HEK293T (cell line): ENCODE data around the gene NPR3.

Experiments used
- CTCF ChIA-PET: fragments of 350-600 bp; formaldehyde crosslinking; extraction: SDS; loops from one replicate; lab custom pipeline; 2021; ENCODE audit warnings: antibody characterized with exemption, inconsistent platforms; lab: Yijun Ruan, JAX
- POLR2A ChIA-PET: fragments of 350-600 bp; formaldehyde crosslinking; extraction: SDS; loops from one replicate; lab custom pipeline; 2020; ENCODE audit warnings: antibody characterized with exemption, inconsistent platforms; lab: Yijun Ruan, JAX
- DNase-seq: peaks from one replicate; pipeline ENCODE4 v3.0.0; 2012; ENCODE audit warnings: mixed read lengths; ENCODE audit errors: extremely low spot score
- ARNT ChIP-seq: fragments of 450-650 bp; IDR thresholded peaks from 2 replicates; pipeline ENCODE4 v1.6.1; 2017; ENCODE audit warnings: mild to moderate bottlenecking
- BHLHE40 ChIP-seq: fragments of 450-650 bp; IDR thresholded peaks from 2 replicates; pipeline ENCODE4 v1.6.1; 2016; ENCODE audit warnings: mild to moderate bottlenecking, moderate library complexity, borderline replicate concordance
- CTBP1 ChIP-seq: fragments of 450-650 bp; IDR thresholded peaks from 2 replicates; pipeline ENCODE4 v1.6.1; 2016; ENCODE audit warnings: borderline replicate concordance
- ELF4 ChIP-seq: fragments of 450-650 bp; IDR thresholded peaks from 2 replicates; pipeline ENCODE4 v1.6.1; 2017; ENCODE audit warnings: antibody characterized with exemption
- FOXA1 ChIP-seq: fragments of 450-650 bp; IDR thresholded peaks from 2 replicates; pipeline ENCODE4 v1.6.1; 2016; ENCODE audit warnings: mild to moderate bottlenecking
- FOXK2 ChIP-seq: fragments of 450-650 bp; IDR thresholded peaks from 2 replicates; pipeline ENCODE4 v1.6.1; 2016; ENCODE audit warnings: mild to moderate bottlenecking
- FOXM1 ChIP-seq: fragments of 450-650 bp; IDR thresholded peaks from 2 replicates; pipeline ENCODE4 v1.6.1; 2017; ENCODE audit warnings: mild to moderate bottlenecking, borderline replicate concordance
- HDGF ChIP-seq: fragments of 450-650 bp; IDR thresholded peaks from 2 replicates; pipeline ENCODE4 v1.6.1; 2017; ENCODE audit warnings: antibody characterized with exemption, borderline replicate concordance
- L3MBTL2 ChIP-seq: fragments of 450-650 bp; conservative IDR thresholded peaks from 2 replicates; pipeline ENCODE4 v1.6.1; 2016; ENCODE audit warnings: mild to moderate bottlenecking
- LEF1 ChIP-seq: fragments of 450-650 bp; IDR thresholded peaks from 2 replicates; pipeline ENCODE4 v1.6.1; 2017; ENCODE audit warnings: mild to moderate bottlenecking, borderline replicate concordance
- NFRKB ChIP-seq: fragments of 450-650 bp; IDR thresholded peaks from 2 replicates; pipeline ENCODE4 v1.6.1; 2016; ENCODE audit warnings: mild to moderate bottlenecking, moderate library complexity
- SP1 ChIP-seq: fragments of 450-650 bp; IDR thresholded peaks from 2 replicates; pipeline ENCODE4 v1.6.1; 2017
- SUZ12 ChIP-seq: fragments of 450-650 bp; IDR thresholded peaks from 2 replicates; pipeline ENCODE4 v1.6.1; 2016; ENCODE audit warnings: mild to moderate bottlenecking
- TARDBP ChIP-seq: fragments of 450-650 bp; IDR thresholded peaks from 2 replicates; pipeline ENCODE4 v1.6.1; 2016
- ZNF384 ChIP-seq: fragments of 450-650 bp; IDR thresholded peaks from 2 replicates; pipeline ENCODE4 v1.6.1; 2016
- TF ChIP-seq, protein P1 (sequence below): fragments of 450-650 bp; IDR thresholded peaks from 2 replicates; pipeline ENCODE4 v1.6.1; 2016

NPR3 gene

DNA sequence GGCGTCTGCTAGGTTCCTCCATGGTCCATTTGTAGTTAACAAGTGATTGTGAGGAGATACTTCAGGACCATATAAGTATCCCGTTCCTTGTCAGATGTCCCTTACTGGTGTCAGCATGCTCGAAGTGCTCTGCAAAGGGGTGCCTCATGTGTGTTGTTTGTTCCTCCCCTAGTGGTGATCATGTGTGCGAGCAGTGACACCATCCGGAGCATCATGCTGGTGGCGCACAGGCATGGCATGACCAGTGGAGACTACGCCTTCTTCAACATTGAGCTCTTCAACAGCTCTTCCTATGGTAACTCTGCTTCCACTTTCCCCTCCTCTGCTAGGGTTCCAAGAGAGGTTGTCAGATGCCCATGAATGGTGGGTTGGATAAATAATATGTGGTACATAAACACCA is 13.4 kb downstream of the NPR3 start:
- ChIA-PET CTCF (interaction anchor here (0.7 kb wide), 1 partner anchor 70 kb away, joined by 5 read pairs; no protein-coding TSS in a partner anchor), POLR2A (no interaction called here)
- TF ChIP-seq LEF1: no peak
- TF ChIP-seq SUZ12: no peak
- no peak for TF ChIP-seq TARDBP
- TF ChIP-seq FOXK2: no peak
- no peak for TF ChIP-seq FOXA1
- TF ChIP-seq, protein P1, sequence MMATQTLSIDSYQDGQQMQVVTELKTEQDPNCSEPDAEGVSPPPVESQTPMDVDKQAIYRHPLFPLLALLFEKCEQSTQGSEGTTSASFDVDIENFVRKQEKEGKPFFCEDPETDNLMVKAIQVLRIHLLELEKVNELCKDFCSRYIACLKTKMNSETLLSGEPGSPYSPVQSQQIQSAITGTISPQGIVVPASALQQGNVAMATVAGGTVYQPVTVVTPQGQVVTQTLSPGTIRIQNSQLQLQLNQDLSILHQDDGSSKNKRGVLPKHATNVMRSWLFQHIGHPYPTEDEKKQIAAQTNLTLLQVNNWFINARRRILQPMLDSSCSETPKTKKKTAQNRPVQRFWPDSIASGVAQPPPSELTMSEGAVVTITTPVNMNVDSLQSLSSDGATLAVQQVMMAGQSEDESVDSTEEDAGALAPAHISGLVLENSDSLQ: no peak
- TF ChIP-seq HDGF: no peak
- no peak for TF ChIP-seq BHLHE40
- TF ChIP-seq ELF4: no peak
- TF ChIP-seq L3MBTL2: no peak
- TF ChIP-seq FOXM1: no peak
- no peak for TF ChIP-seq CTBP1
- no peak for TF ChIP-seq NFRKB
- no peak for TF ChIP-seq ZNF384
- TF ChIP-seq SP1: no peak

DNA sequence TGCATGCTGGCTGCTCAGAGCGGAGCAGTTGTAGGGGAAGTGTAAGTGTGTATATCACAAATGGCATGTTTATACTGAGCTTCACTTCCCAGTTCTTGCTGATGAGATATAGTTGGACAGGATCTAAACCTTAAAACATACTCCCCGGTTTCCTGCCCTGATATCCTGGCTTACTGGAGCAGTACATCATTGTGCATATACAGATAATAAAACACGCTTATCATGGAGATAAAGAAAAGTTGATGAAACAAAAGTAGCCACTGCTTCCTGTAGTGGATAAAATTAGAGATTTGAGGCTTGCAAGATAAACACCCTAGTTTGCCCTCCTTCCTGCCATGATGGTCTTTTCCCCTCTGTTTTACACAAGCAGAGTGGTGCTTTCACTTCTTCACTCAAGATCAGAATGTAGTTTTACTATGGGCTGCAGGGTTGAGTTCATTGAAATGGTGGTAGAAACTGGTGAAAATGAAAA is 15.0 kb downstream of the NPR3 start:
- POLR2A ChIA-PET: no interaction called here
- DNase-seq: no peak
- CTCF ChIA-PET: no interaction called here

More for the DNA sequence above, 13.4 kb downstream of the NPR3 start:
- DNase-seq: no peak

DNA sequence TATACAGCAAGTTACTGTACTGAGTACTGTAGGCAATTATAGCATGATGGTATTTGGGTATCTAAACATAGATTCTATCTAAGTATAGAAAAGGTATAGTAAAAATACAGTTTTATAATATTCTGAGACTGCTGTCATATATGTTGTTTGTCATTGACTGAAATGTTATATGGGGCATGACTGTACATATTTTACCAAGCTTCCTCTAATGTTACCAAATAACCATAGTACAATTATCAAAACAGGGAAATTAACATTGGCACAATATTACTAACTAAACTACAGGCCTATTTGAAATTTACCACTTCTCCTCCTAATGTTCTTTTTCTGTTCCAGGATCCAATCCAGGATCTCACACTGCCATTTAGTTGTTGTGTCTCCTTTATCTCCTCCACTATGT is 18.5 kb downstream of the NPR3 start:
- DNase-seq: no peak
- no peak for TF ChIP-seq NFRKB
- CTCF ChIA-PET: no interaction called here
- POLR2A ChIA-PET: no interaction called here

More for the DNA sequence above, 15.0 kb downstream of the NPR3 start:
- TF ChIP-seq SP1 (no peak), FOXK2 (no peak), BHLHE40 (no peak), LEF1 (no peak), FOXM1 (no peak), ARNT (no peak), HDGF (no peak), NFRKB (no peak), FOXA1 (no peak), CTBP1 (no peak), L3MBTL2 (no peak), TARDBP (no peak)
- TF ChIP-seq, protein P1: no peak

DNA sequence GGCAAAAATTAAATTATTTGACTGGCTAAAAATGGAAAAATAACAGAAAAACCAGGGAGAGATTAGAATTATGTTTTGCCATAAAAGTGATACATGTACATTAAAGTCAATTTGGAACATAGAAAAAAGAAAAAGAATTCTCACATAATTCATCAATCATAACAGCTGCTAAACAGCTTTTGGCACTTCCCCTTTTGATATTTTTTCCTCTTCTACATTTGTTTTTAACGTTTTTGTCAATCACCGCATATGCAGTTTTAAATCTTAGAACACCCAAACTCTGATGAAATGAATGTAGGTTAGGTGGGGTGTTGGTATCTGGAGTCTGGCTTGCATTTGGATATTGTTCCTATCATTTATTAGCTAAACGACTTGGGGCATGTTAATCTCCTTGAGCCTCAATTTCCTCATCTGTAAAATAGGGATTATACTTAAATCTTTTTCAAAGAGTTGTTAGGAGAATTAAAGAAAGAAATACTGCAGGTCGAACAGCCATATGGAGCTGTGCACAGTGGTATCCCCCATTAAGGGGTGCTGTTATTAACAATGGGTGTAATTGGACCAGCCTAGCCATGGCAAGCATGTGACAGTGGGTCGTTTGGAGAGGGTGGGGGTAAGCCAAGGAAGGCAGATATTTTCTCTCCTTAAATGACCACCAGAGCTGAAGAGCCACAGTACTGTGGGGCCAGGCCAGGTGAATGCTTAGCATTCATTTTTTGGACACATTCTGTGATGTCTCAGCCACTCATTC is 22.6 kb downstream of the NPR3 start:
- TF ChIP-seq TARDBP (no peak), FOXM1 (no peak), BHLHE40 (no peak), CTBP1 (no peak), FOXA1 (no peak), ELF4 (no peak)
- ChIA-PET POLR2A (no interaction called here), CTCF (no interaction called here)
- no peak for DNase-seq

DNA sequence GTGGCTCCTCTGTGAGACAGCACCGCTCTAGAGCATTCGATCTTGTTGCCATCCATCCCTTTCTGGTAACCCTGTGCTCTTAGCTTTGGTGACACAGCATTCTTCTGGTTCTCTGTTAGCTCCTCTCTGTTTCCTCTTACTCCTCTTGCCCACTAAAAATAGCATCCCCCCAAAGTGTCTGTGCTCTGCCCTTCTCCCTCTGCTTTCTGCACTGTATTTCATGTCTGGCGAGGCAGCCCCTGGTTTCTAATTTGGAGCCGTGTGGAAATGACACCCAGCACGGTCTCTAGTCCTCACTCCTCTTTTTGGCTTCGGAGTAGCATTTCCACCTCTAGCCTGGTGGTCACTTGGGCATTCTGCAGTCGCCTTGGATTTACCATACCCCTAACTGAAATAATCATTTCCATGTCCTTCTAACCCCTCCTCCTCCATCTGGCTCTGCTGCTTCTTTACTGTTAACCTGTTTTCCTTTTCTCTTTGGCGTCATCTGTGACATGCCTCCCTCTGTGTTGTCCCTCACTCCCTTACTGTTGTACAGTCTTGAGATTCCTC is 23.8 kb downstream of the NPR3 start:
- POLR2A ChIA-PET: no interaction called here
- CTCF ChIA-PET: interaction anchor here (0.7 kb wide), 1 partner anchor 57 kb away, joined by 3 read pairs; no protein-coding TSS in a partner anchor
- no peak for DNase-seq
- TF ChIP-seq CTBP1: no peak
- TF ChIP-seq, protein P1: no peak
- TF ChIP-seq TARDBP: no peak
- TF ChIP-seq ELF4: no peak
- no peak for TF ChIP-seq FOXA1
- no peak for TF ChIP-seq HDGF
- TF ChIP-seq BHLHE40: no peak
- no peak for TF ChIP-seq NFRKB

DNA sequence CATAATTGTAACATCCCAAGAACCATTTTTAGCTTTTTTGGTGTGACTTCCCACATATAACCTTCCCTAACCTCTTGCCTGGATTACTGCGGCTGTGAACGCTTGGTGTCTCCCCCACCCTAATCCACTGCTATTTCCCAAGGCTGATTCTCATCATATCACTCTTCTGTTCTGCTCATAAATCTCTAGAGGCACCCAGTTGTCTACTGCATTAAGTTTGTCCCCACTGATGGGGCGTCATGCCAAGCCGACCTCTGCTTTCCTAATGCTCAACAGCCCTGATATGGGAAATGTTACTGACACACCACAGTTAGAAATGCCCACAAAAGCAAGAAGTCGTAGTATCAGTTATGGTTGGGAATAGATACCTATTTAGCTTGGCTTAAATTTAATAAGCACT is 24.4 kb downstream of the NPR3 start:
- no peak for TF ChIP-seq ARNT
- TF ChIP-seq FOXK2: no peak
- TF ChIP-seq HDGF: no peak
- TF ChIP-seq BHLHE40: no peak
- no peak for TF ChIP-seq SUZ12
- no peak for TF ChIP-seq ELF4
- no peak for TF ChIP-seq LEF1
- TF ChIP-seq L3MBTL2: no peak
- no peak for TF ChIP-seq FOXA1
- TF ChIP-seq FOXM1: no peak
- no peak for TF ChIP-seq CTBP1
- TF ChIP-seq ZNF384: no peak
- TF ChIP-seq NFRKB: no peak
- no peak for TF ChIP-seq TARDBP
- TF ChIP-seq, protein P1: no peak
- no peak for TF ChIP-seq SP1
- ChIA-PET POLR2A (no interaction called here), CTCF (no interaction called here)
- DNase-seq: no peak
